Nephron (organoid): ENCODE measurements around the gene PTH1R.
A peak's percentile ranks its signal among the peaks of the same experiment; 100 is the strongest.

Experiments
- H3K27ac Mint-ChIP-seq, 3 experiments: 2 replicates each; pipeline ENCODE4 v1.8.0; 2020; ENCODE audit warnings: mixed read lengths in 3 of 3, mild to moderate bottlenecking in 2 of 3, moderate library complexity in 1 of 3
- H3K27me3 Mint-ChIP-seq: 2 replicates; pipeline ENCODE4 v1.8.0; 2021; ENCODE audit warnings: low read depth, mild to moderate bottlenecking, moderate library complexity, mixed read lengths
- H3K36me3 Mint-ChIP-seq: 2 replicates; pipeline ENCODE4 v1.8.0; 2020; ENCODE audit warnings: low read depth, mixed read lengths
- H3K4me1 Mint-ChIP-seq: 2 replicates; pipeline ENCODE4 v1.8.0; 2020; ENCODE audit warnings: mixed read lengths
- H3K4me3 Mint-ChIP-seq, 3 experiments: 2 replicates each; pipeline ENCODE4 v1.8.0; 2020; ENCODE audit warnings: mild to moderate bottlenecking in 3 of 3, mixed read lengths in 3 of 3, moderate library complexity in 2 of 3
- H3K9me3 Mint-ChIP-seq: 2 replicates; pipeline ENCODE4 v1.8.0; 2020; ENCODE audit warnings: mixed read lengths
- CTCF ChIP-seq, 3 experiments: fragments of 200-600 bp; sonication (generic); IDR thresholded peaks; one replicate each; pipeline ENCODE4 v1.5.0; 2021; ENCODE audit warnings: antibody characterized with exemption in 3 of 3; ENCODE audit not compliant: unreplicated experiment in 3 of 3

PTH1R gene

GRCh38 chr3:46897829-46898320 is 20.4 kb downstream of the PTH1R start:
- Mint-ChIP-seq H3K4me1 (peaks cover 7% of the 10 kb centered on the region), H3K36me3 (peaks cover 15% of the 10 kb centered on the region), H3K27me3 (peaks cover 1% of the 10 kb centered on the region), H3K27ac (no peak overlapping the region), H3K4me3 (no peak overlapping the region), H3K9me3 (no peaks in the 10 kb centered on the region)
- TF ChIP-seq CTCF (IDR thresholded peaks at IDR 0.05; ENCODE audit: unreplicated experiment in 3 of 3) = no peak

DNA sequence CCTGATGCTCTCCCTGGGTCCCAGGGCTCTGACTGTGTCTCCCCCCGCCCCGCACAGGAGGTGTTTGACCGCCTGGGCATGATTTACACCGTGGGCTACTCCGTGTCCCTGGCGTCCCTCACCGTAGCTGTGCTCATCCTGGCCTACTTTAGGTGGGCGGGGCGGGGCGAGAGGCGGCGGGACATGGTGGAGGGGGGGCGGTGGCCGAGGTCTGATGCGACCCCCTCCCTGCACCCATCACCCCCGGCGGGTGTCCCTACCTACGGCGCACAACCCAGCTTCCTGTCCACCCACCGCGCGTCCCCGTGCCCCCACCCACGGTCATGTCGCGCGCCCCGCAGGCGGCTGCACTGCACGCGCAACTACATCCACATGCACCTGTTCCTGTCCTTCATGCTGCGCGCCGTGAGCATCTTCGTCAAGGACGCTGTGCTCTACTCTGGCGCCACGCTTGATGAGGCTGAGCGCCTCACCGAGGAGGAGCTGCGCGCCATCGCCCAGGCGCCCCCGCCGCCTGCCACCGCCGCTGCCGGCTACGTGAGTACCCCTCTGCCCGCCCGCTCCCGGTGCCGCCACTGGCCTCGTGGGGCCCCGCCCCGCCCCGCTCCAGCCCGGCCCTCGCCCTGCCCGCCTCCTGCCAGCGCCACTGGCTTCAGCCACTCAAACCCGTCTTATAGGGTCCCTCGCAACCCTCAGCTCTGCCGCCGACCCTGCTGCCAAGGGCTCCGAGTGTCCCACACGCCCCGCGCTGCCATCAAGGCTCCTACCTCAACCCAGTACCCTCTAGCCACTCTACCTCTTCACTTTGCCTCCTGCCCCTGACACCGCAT is 21.0 kb downstream of the PTH1R start:
- peaks cover 7% of the 10 kb centered on the region for H3K4me1 Mint-ChIP-seq
- H3K9me3 Mint-ChIP-seq = no peaks in the 10 kb centered on the region
- no peak overlapping the region for H3K27ac Mint-ChIP-seq
- peaks cover 15% of the 10 kb centered on the region for H3K36me3 Mint-ChIP-seq
- H3K4me3 Mint-ChIP-seq = no peak overlapping the region
- no peak for TF ChIP-seq CTCF (IDR thresholded peaks at IDR 0.05; ENCODE audit: unreplicated experiment in 3 of 3)
- H3K27me3 Mint-ChIP-seq = no peaks in the 10 kb centered on the region

- Mint-ChIP-seq H3K4me1 (peaks cover 7% of the 10 kb centered on the region), H3K9me3 (no peaks in the 10 kb centered on the region), H3K36me3 (peaks cover 12% of the 10 kb centered on the region), H3K27ac (no peak overlapping the region), H3K4me3 (no peak overlapping the region), H3K27me3 (no peaks in the 10 kb centered on the region)
- no peak for TF ChIP-seq CTCF (IDR thresholded peaks at IDR 0.05; ENCODE audit: unreplicated experiment in 3 of 3)
Observed at GRCh38 chr3:46899151-46900006, 21.9 kb downstream of the PTH1R start.

- Mint-ChIP-seq H3K27me3 (no peaks in the 10 kb centered on the region), H3K36me3 (peaks cover 12% of the 10 kb centered on the region), H3K4me1 (peaks cover 6% of the 10 kb centered on the region), H3K27ac (no peak overlapping the region), H3K9me3 (no peaks in the 10 kb centered on the region), H3K4me3 (no peak overlapping the region)
- TF ChIP-seq CTCF (IDR thresholded peaks at IDR 0.05; ENCODE audit: unreplicated experiment in 3 of 3) = no peak
Observed at GRCh38 chr3:46900007-46900292, 22.4 kb downstream of the PTH1R start.

DNA sequence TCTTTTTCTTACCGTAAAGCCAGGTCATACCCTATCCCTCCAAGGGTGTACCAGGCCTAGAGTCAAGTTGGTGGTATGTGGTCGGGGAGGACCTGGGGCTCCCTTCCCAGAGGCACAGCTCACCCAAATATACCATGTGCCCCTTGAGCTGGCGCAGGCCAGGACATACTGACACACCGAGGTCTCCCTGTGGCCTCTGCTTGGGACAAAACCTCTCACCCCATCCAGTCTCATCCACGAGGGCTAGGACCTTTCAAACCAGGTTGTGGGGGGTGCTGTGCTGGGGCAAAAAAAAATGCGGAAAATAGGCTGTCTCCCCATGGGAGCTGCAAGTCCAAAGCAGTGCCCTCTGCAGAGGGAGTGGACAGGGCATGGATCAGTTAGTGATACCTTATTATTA is 22.8 kb downstream of the PTH1R start:
- Mint-ChIP-seq H3K27ac (peak overlapping the region in 1 of 3 experiments; percentile 57), H3K9me3 (no peaks in the 10 kb centered on the region), H3K4me1 (peaks cover 2% of the 10 kb centered on the region), H3K27me3 (no peaks in the 10 kb centered on the region), H3K4me3 (no peak overlapping the region), H3K36me3 (peaks cover 8% of the 10 kb centered on the region)
- TF ChIP-seq CTCF (IDR thresholded peaks at IDR 0.05; ENCODE audit: unreplicated experiment in 3 of 3) = no peak
